NCI-H345 treated with DMSO at 0.1 percent for 48 hours (cell line): ENCODE data around the gene TMEM163.

Source experiments
- DNase-seq: peaks from one replicate; lab custom pipeline; 2025; ENCODE audit not compliant: unreplicated experiment; lab: John Stamatoyannopoulos, UW

Gene TMEM163

GRCh38 chr2:134462791-134463698 is 255.8 kb downstream of the TMEM163 start:
- DNase-seq, result no peak

- DNase-seq, result no peak
These were observed 256.5 kb downstream of the TMEM163 start for GRCh38 chr2:134462275-134462674.

DNA sequence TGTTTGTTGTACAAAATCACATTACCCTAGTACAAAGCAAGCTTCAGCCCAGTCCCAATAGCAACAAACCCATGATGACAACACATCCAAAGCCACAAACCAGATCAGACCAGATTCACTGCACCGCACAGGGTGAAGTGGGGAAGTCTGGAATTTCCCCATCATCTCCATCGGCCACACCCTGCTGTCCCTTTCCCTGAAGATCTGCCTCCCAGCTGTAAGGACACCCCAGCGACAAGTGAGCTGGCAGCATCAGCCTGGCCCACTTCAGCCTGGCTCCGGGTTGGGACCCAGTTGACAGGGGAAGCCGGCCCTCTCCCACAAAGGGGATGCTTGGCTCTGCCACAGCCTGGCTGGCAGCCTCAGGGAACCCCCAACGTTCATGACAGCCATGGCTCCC is 257.3 kb downstream of the TMEM163 start:
- DNase-seq, result no peak

- peak; percentile 57 for DNase-seq
These were observed 258.2 kb downstream of the TMEM163 start for GRCh38 chr2:134460583-134460998.

GRCh38 chr2:134459706-134460406 is 258.9 kb downstream of the TMEM163 start:
- no peak for DNase-seq

DNA sequence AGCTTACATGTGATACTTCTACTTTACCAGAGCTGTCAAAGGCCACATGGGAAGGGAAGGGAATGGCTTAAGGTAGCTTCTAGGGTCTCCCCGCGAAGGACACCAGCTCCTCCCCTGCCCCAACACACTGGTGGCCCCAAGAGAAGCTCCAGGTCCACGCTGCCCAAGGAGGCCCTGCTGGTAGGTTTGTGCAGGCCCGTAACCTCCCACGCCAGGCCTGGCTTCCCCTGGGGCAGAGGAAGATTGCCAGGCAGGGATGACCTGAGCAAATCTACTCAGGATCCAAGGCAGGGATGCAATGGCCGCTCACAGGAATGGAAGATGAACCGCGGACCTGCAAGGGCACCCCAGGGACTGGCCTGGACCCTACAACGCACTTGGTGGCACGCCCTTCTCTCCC is 259.9 kb downstream of the TMEM163 start:
- no peak for DNase-seq

- no peak for DNase-seq
These were observed 260.3 kb downstream of the TMEM163 start for GRCh38 chr2:134458473-134458853.

DNA sequence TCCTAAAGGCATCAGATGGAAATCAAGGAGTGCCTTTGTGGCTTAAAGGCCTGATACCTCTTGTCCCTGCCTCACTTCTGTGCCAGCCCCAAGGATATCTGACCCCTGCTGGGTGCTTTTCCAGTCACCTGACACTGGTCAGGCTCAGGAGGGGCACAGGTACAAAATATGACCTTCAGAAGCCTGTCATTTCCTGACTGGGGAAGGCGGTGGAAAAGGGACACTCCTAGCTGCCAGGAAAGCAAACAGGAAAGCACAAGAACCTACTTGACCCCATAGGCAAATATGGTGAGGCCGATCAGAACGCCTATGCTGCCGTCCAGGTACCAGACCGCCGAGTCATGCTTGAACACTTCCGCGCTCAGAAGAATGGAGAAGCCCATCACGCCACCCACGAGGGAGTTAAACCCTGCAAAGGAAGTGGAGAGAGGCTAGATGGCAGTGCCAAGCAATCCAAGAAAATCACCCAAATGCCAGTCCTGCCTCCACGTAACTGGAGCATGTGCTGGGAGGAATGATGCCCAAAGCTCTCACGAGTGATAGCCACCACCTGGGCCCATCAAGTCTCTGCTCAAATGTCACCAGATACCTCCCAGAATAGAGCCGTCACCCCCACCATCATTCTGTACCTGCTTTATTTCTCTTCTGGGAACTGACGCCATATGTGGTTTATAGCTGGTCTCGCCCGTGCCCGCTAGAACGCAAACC is 260.9 kb downstream of the TMEM163 start:
- DNase-seq, result no peak

- DNase-seq, result no peak
These were observed 261.4 kb downstream of the TMEM163 start for GRCh38 chr2:134457353-134457752.

DNA sequence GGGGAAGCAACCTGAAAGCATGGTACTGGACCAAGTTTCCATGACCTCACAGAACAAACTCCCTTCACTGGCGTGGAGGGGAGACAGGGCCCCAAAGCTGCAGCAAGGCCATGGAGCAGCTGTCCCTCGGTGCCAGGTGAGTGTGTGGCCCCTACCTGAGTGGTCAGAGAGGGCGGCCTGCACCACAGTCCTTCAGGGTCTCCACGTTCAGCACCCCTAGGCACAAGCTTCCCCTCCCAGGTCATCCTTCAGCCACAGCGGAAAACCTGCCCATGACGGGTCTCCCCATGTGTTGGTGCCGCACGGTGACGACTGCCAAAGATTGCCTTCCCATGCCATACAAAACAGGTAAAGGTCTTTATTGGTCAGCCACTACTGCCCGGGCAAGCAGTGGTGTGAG is 263.4 kb downstream of the TMEM163 start:
- no peak for DNase-seq

DNA sequence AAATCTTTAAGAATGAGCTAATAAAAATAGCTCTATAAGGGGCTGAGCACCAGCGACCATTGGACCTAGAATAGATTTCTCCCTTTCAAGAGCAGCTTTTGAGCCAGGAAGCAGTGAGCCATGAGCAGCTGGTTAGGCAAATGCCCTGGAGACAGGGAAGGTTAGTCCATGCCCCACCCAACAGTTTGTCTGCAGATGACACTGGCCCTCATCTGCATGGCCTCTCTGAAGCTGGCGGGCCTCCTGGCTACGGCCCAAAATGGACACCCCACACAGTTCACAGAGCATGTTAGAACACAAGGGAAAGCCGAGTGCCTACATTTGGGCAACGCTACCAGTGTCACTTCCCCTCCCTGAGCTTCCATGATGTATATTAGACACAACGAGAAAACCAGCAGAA is 263.9 kb downstream of the TMEM163 start:
- DNase-seq, result no peak

DNA sequence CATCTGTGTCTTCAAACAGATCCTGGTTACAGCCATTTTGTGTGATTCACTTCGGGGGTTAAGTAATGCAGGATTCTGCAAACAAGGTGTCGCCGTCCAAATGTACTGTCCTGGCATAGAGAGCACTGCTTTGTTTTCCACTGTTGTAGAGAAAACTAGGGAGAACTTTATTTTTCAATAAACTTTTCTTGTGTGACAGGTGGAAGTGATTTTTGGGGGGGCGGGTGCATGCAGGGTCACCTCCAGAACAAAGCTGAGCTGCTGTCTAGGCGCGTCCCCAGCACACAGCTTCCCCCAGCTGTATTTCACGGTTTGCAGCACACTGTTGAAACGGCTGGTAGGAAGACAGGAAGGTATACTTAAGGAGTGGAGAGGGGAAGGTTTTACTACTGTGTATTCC is 264.4 kb downstream of the TMEM163 start:
- DNase-seq, result no peak

GRCh38 chr2:134453973-134454372 is 264.8 kb downstream of the TMEM163 start:
- DNase-seq, result no peak

DNA sequence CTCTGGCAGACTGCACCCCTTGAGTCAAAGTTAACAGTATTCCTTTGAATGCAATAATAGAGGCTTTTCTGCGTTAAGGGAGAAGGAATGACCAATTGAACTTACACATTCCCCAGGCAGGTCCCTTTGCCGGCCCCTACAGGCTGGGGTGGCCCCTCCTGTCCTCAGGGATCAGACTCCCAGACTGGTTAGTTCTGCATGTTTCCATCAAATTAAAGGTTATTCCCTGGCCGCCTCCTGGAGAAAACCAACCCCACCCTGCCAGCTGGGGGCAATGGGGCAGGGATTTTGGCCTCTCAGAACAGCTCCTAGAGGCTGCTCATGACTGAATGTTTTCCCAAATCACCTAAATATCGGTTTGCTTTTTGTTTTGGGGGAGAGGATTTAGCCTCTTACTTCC is 265.3 kb downstream of the TMEM163 start:
- no peak for DNase-seq

GRCh38 chr2:134452042-134452733 is 266.6 kb downstream of the TMEM163 start:
- DNase-seq, result no peak

DNA sequence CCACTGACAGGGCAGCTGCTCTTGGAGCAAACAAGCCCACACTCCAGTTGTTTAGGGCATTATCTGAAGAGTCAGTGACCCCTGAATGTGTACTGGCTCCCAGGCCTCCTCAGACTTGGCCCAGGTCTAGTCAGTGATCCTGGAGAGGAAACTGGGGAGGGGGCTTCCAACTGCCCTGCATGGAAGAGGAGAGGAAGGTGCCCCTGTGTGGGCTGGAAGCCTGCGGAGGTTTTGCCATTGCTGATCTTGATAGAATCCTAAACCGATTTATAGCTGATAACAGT is 267.5 kb downstream of the TMEM163 start:
- no peak for DNase-seq

DNA sequence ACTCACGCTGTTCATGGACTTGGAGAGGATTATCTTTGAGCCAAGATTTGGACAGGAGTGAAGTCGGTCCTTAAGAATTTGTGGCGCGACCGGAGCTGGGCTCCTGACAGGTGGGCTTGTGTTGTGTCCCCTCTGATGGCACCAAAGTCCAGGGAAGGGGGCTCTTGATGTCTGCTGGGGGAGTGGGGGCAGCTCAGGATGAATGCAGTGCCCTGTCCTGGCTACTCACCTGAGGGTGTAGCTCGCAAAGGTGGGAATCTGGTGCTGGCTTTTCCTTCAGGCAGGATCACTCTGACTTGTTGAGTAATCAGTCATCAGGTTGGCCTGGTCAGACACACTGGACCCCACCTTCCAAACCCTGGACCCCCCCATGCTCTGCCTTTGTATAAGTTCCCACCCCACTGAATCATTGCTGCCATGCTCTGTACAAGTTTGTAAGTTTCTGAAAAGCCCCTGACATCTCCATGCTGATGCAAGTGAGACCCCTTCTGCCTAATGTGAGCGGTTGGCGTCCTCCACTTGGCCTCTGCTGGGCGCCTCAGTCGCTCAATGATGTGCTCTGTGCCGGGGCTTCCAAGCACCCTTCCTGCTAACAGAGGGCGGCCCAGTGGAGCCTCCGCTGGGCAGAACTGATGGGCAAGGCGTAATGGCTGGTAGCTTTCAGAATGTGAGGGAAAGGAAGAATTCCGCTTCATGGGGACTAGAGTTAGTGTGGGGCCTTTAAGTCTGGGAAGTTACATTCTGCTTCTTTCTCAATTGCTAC is 268.9 kb downstream of the TMEM163 start:
- DNase-seq, result no peak

DNA sequence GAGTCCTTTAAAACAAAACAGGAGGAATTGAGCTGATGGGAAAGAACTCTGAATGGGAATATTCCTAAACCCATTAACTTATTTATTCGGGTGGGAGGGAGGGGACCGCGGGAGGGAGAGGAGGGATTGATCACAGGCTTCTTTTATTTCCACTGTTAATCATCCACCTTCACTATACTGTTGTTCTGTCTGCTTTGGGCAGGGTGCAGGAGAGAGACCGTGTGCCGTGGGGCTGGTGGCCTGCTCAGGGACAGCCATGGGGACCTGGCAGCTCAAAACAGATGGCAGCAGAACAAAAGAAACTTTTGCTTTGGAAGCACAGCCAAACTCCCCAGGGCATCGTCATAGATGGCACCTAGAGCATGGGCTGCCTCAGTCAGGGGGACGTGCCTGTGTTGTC is 269.6 kb downstream of the TMEM163 start:
- DNase-seq, result no peak

DNA sequence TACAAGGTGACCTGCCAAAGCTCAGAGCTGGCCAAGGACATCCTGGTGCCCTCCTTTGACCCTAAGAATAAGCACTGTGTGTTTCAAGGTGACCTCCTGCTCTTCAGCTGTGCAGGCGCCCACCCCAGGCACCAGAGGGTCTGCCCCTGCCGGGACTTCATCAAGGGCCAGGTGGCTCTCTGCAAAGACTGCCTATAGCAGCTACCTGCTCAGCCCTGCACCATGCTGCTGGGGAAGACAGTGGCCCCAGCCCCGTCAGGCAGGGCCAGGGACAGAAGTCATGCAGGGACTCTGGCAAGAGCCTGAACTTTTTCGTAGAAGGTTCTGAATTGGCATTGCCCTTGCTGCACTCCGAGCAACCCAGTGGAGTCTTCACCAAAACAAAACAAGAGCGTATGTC is 270.1 kb downstream of the TMEM163 start:
- no peak for DNase-seq

- DNase-seq, result no peak
These were observed 271.1 kb downstream of the TMEM163 start for GRCh38 chr2:134447669-134448068.
